RWPE2 (cell line): ENCODE results near the gene ULBP1.
A peak's percentile ranks its signal among the peaks of the same experiment; 100 is the strongest.
"Not testable (repeated sequence)": the region's sequence is repeated elsewhere in the genome, so short reads cannot be mapped to it uniquely, and the experiment has no call there.

ENCODE experiments used
- ATAC-seq: fragments of 200-7000 bp; cut with Tn5 transposase; 3 replicates; pipeline ENCODE4 v1.9.1; 2021; ENCODE audit warnings: low read depth
- DNase-seq: peaks from one replicate; pipeline ENCODE4 v3.0.0-alpha.2; 2020; ENCODE audit warnings: low spot score
- H3K27ac ChIP-seq: fragments of 450-650 bp; 2 replicates; pipeline ENCODE4 v1.5.1; 2017; ENCODE audit warnings: mild to moderate bottlenecking; ENCODE audit not compliant: poor library complexity, severe bottlenecking
- H3K27me3 ChIP-seq: fragments of 250-450 bp; sonication (Bioruptor Pico); 2 replicates; pipeline ENCODE4 v1.5.1; 2021; ENCODE audit warnings: mild to moderate bottlenecking, moderate library complexity; ENCODE audit not compliant: insufficient read depth, poor library complexity, severe bottlenecking
- H3K36me3 ChIP-seq: fragments of 250-450 bp; sonication (Bioruptor Pico); 2 replicates; pipeline ENCODE4 v1.5.1; 2020; ENCODE audit warnings: low read depth, mild to moderate bottlenecking, moderate library complexity
- H3K4me1 ChIP-seq: fragments of 250-450 bp; sonication (Bioruptor Pico); 2 replicates; pipeline ENCODE4 v1.5.1; 2021; ENCODE audit warnings: mild to moderate bottlenecking, moderate library complexity; ENCODE audit not compliant: insufficient read depth, poor library complexity, severe bottlenecking
- H3K4me3 ChIP-seq: fragments of 250-450 bp; sonication (Bioruptor Pico); 2 replicates; pipeline ENCODE4 v1.5.1; 2021; ENCODE audit warnings: mild to moderate bottlenecking, moderate library complexity; ENCODE audit not compliant: severe bottlenecking
- H3K9me3 ChIP-seq: fragments of 250-450 bp; sonication (Bioruptor Pico); 2 replicates; pipeline ENCODE4 v1.5.1; 2021; ENCODE audit warnings: mild to moderate bottlenecking, moderate library complexity; ENCODE audit not compliant: severe bottlenecking
- TF ChIP-seq, protein P1 (sequence below): fragments of 450-650 bp; IDR thresholded peaks from one replicate; pipeline ENCODE4 v1.5.1; 2017; ENCODE audit warnings: mild to moderate bottlenecking, moderate library complexity; ENCODE audit not compliant: poor library complexity, severe bottlenecking

The ULBP1 gene

GRCh38 chr6:150002710-150003109 lies 39.0 kb downstream of the ULBP1 start:
- Histone ChIP-seq H3K4me3 (no peak overlapping the region), H3K36me3 (no peaks in the 10 kb centered on the region), H3K27me3 (no peaks in the 10 kb centered on the region), H3K9me3 (no peaks in the 10 kb centered on the region), H3K27ac (no peak overlapping the region), H3K4me1 (no peaks in the 10 kb centered on the region)
- ATAC-seq: no peak
- TF ChIP-seq, protein P1, sequence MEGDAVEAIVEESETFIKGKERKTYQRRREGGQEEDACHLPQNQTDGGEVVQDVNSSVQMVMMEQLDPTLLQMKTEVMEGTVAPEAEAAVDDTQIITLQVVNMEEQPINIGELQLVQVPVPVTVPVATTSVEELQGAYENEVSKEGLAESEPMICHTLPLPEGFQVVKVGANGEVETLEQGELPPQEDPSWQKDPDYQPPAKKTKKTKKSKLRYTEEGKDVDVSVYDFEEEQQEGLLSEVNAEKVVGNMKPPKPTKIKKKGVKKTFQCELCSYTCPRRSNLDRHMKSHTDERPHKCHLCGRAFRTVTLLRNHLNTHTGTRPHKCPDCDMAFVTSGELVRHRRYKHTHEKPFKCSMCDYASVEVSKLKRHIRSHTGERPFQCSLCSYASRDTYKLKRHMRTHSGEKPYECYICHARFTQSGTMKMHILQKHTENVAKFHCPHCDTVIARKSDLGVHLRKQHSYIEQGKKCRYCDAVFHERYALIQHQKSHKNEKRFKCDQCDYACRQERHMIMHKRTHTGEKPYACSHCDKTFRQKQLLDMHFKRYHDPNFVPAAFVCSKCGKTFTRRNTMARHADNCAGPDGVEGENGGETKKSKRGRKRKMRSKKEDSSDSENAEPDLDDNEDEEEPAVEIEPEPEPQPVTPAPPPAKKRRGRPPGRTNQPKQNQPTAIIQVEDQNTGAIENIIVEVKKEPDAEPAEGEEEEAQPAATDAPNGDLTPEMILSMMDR: no peak
- no peak for DNase-seq

GRCh38 chr6:150003599-150003998 lies 39.9 kb downstream of the ULBP1 start:
- not testable (repeated sequence) for ATAC-seq, H3K9me3 ChIP-seq, DNase-seq, H3K4me3 ChIP-seq, H3K27me3 ChIP-seq, H3K4me1 ChIP-seq, H3K27ac ChIP-seq, H3K36me3 ChIP-seq

DNA sequence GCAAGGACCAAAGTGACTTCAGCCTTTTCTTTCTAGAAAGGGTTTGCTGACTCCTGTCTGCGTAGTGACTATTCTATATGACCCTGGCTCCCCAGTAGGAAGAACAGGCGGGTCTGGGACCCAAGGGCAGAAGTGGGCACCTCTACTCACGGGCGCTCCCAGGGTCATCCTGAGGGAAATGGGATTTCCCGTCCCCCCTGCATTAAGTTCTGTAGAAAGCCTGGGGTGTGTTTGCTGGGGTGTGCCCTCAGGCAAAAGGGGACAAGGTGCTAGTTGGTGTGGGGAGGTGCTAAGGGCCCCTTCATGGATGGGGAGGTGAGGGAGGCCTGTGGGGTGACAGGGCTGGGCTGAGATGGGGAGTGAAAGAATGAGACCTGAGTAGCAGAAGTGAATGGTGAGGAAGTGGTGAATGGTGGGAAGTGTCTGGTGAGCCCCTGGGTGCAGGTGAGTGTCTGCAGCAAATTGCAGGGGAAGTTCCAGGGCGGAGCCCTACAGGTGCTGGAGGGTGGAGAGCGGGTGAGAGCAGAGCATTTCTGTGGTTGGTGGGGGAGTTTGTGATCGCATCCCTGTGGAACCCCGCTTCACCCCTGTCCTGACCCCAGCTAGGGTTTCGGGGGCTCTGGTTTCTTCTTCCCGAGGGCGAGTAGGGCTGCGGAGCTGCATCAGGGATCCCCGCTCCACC lies 40.5 kb downstream of the ULBP1 start:
- no peaks in the 10 kb centered on the region for H3K9me3 ChIP-seq
- H3K4me1 ChIP-seq: no peaks in the 10 kb centered on the region
- ATAC-seq (peak; percentile 11; the same call in 2 of the 3 replicates), DNase-seq (no peak)
- peak overlapping the region; percentile 50 for H3K4me3 ChIP-seq
- H3K27ac ChIP-seq: no peak overlapping the region
- no peaks in the 10 kb centered on the region for H3K36me3 ChIP-seq
- no peaks in the 10 kb centered on the region for H3K27me3 ChIP-seq
- TF ChIP-seq, protein P1: no peak

DNA sequence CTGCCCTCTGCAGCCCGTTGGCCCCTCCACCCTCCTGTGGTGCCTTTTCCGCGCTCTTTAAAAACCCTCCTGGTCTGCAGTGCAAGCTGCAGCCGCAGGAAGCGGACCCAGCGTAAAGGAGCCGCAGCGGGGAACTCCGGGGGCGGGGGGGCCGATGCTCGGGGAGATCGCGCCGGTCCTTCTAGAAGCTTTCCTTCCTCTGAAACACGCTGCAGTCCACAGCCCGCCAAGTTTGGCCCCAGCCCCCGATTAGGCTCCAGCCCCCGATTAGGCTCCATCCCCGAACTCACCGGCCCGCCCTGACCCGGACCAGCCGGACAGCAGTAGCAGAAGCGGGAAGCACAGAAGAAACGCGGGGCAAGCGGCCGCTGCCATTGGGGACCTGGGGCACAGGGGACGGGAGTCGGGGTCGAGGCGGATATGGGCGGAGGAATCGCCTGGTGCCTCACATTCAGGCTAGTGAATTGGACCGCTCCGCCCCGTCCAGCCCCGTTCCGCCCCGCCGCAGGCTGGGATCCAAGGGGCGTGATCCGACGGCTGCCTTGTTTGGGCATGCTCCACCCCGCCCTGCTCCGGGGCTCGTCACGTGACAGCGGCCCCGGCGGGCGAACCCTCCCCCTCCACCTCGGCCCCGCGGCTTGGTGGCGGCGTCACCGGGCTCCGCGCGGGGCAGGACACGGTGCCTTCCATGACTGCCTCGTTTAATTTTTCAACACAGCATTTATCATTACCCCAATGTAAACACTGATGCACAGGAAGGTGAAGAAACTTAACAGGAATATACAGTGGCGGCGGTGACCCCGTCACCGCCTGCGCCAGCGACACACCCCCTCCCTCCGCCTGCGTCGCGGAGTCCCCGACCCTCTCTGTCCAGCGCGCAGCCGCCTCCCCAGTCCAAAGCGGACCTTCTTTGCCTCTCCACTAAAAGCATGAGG lies 41.3 kb downstream of the ULBP1 start:
- Histone ChIP-seq H3K27ac (no peak overlapping the region), H3K36me3 (no peaks in the 10 kb centered on the region), H3K4me1 (no peaks in the 10 kb centered on the region), H3K9me3 (no peaks in the 10 kb centered on the region), H3K27me3 (no peaks in the 10 kb centered on the region), H3K4me3 (peak overlapping the region; percentile 50)
- TF ChIP-seq, protein P1: no peak
- ATAC-seq: peak; percentile 94
- DNase-seq: peak; percentile 92

- TF ChIP-seq, protein P1: no peak
These were observed 42.3 kb downstream of the ULBP1 start for GRCh38 chr6:150005761-150006651.

More at GRCh38 chr6:150005761-150006651, 42.3 kb downstream of the ULBP1 start:
- ATAC-seq (no peak), DNase-seq (no peak)
- H3K9me3 ChIP-seq: no peaks in the 10 kb centered on the region
- H3K27ac ChIP-seq: no peak overlapping the region
- H3K36me3 ChIP-seq: no peaks in the 10 kb centered on the region
- H3K27me3 ChIP-seq: no peaks in the 10 kb centered on the region
- peak overlapping the region; percentile 50 for H3K4me3 ChIP-seq
- no peaks in the 10 kb centered on the region for H3K4me1 ChIP-seq
